NCI-H526 (cell line): Measurements from ENCODE around the gene UBE2QL1.
"Not testable (repeated sequence)": the region's sequence is repeated elsewhere in the genome, so short reads cannot be mapped to it uniquely, and the experiment has no call there.

ENCODE experiments used
- DNase-seq, 2 experiments: peaks; one replicate each; lab custom pipeline; 2025; lab: John Stamatoyannopoulos, UW

UBE2QL1 gene

DNA sequence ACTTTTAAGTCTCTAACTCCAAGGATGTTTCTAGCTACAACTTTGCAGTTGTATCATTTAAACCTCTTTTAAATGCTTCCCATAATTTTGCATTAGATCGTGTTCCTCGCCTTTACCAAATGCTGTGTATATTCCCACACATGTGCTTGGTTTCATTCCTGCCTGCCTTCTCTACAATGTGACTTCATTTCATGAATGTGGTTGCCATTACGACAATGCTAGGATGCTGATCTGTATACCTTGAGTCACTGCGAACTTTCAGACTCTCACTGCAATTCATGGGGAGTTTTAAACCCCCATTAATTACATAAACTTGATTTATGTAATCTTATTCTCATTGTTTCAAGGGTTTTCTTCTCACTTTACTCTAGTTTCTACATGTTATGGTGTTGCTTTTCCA, 50.3 kb downstream of the UBE2QL1 start:
- no peak for DNase-seq

DNA sequence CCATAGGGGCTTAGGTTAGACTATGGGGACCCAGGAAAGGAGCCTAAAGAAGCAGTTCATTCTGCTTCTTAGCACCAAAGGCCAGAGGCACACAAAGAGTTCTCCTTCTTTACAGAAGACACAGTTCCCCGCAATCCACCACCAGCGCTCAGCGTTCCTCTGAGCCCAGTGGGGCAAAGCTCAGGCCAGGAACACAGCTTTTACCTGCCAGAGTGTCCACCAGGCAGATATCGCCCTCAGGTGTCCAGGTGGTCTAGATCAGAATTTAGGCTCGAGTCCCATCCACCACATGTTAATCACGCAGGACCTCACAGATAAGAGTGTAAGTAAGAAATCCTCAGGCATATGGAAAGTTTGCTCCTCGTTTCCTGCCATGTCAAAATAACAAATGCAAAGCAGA, 53.0 kb downstream of the UBE2QL1 start:
- no peak for DNase-seq

GRCh38 chr5:6502421-6502820, 53.8 kb downstream of the UBE2QL1 start:
- no peak for DNase-seq

GRCh38 chr5:6503342-6503741, 54.7 kb downstream of the UBE2QL1 start:
- no peak for DNase-seq

DNA sequence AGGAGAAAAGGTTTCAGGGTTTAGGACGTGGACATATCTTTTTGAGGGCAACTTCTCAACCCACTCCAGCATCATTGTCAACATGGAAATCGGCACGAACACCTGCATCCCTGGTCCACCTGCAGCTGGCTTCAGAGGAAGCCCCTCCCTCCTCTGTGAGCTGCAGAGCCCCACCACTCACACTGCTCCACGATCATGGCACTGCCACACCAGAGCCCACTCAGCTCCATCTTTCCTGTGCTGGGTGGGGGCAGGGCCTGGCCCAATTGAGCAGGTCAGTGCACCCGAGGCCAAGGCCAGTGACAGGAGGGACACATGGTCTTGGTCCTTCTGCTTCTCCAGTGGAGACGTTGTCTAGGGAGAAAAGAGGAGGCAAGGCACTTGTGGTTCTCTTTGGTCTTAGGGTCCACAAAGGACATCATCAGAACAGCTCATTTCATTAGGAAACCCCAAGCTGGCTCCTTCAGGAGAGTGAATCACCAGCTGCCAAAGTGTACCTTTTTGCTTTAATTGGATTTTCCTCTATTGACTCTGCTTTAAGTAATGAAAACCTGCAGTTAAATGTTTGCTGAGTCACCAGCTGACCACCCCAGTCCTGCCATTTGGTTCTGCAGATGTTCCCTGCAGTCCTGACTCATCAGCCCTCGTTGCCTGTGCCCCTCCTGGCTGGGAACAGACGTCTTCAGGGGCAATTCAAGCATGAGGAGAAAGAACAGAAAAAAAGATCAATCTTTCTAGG, 56.2 kb downstream of the UBE2QL1 start:
- no peak for DNase-seq

DNA sequence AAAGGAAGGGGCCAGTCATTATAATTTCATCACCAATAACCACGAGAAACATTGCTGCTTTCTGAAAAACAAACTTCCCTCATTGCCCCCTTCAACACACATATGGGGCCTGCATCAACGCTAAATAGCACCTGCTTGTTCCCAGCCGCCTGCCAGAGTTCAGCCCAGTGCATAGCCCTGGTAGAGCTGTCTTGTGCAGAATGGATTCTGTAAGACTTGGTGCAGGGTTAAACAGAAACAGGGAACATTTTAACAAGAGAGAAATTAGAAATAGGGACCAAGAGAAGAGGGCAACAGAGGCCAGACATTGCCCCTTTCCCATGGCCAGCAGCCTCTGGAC, 56.7 kb downstream of the UBE2QL1 start:
- no peak for DNase-seq

DNA sequence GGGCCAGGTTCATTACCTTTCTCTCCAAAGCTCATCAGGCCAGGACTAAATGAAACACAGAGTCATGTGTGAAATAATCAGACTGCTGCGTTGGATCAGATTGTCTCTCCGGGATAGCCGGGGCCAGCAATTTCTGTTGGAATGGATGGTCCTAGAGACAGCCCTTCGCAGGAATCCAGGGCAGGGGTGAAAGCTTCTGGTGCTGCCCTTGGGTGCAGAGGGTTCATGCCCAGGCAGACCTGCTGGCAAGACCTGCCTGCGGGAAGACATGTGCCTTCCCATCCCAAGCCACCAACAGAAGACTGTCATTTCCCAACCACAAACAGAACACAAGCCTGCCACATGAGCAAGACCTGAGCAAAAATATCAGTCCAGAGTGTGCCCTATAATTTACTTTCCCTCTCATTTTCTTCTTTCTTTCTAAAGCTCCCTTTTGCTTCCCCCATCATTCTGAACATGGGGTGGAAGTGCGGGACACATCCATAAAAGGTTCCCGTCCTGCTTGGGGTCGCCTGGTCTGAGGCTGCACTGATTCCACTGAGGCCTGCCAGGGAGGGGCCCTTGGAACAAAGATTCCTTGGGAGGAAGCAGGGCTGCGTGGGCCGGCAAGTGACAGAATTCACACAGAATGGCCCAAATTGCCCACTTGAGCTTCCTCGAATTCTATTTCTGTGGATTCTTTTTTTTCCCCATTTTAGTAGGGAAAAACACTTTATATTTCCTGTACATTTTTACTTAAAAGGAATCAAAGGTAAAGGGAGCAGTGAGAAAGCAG, 57.3 kb downstream of the UBE2QL1 start:
- no peak for DNase-seq

- DNase-seq, result no peak
Observed at GRCh38 chr5:6506611-6507010, 58.0 kb downstream of the UBE2QL1 start.

GRCh38 chr5:6508931-6509330, 60.3 kb downstream of the UBE2QL1 start:
- no peak for DNase-seq

- no peak for DNase-seq
Observed at GRCh38 chr5:6510132-6510531, 61.5 kb downstream of the UBE2QL1 start.

DNA sequence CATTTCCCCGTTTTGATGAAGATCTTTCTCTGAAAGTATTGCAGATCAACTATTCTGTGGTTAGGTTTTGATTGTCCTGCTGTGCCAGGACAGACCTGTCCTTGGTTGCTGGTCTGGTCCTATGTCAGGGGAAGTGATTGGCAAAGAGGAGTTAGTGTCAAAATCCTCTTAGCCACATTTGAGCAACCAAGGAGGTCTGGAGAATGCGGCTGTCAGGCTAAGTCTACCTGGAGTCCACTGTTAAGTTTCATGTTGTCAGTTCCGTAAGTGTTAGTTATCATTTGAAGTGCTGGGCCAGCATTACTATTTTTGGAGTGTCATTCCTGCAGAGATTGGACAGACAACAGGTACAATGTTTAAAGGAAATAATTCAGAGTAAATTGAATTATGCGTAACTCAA, 62.3 kb downstream of the UBE2QL1 start:
- no peak for DNase-seq

DNA sequence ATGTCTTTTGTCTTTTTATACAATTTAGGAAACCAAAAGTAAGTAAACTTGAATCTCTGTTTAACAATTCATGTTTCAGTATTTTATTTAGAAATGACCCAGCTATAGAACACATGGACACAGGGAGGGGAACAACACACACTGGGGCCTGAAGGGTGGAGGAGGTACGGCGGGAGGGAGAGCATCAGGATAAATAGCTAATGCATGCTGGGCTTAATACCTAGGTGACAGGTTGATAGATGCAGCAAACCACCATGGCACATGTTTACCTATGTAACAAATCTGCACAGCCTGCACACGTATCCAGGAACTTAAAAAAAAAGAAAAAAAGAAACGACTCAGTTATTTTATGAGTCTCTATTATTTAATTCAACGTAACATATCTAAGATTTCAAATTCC, 67.2 kb downstream of the UBE2QL1 start:
- not testable (repeated sequence) for DNase-seq

GRCh38 chr5:6516823-6517222, 68.2 kb downstream of the UBE2QL1 start:
- no peak for DNase-seq

GRCh38 chr5:6517510-6517909, 68.9 kb downstream of the UBE2QL1 start:
- no peak for DNase-seq

- no peak for DNase-seq
Observed at GRCh38 chr5:6518298-6519057, 69.8 kb downstream of the UBE2QL1 start.

DNA sequence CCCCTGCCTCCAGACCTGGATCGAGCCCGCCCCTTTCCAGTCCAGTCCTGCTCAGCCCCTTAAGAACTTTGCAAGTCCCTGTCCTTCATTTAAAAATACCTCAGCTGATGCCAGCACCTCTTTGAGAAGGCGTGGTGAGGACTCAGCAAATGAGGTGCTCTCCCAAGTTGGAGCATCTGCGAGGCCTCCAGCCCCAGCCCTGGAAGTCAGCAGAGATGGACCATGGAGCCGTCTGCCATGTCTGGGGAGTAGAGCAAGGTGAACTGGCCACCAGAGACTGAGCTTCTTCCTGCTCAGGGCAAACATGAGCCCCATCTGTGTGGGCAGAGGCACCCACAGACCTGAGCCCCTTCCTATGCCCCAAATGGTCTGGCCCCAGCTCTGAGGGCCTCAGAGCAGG, 71.5 kb downstream of the UBE2QL1 start:
- DNase-seq, result no peak

DNA sequence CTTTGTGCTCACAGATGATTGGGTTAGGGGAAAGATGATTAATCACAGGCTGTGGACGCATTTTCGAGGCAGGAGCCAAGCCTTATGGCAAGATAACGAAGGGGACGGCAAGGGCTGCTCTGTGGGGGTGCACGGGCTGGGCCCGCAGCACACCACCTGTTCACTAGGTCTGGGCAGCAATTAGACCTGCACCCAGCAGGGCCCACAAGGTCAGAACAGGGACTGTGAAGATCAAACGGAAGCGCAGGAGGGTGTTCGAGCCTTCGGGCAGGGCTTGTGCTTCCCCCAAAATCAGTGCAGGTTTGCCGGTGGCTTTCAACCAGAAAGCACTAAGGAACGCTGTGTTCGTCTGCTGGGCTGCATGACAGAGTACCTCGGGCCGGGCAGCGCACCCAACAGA, 73.7 kb downstream of the UBE2QL1 start:
- no peak for DNase-seq

DNA sequence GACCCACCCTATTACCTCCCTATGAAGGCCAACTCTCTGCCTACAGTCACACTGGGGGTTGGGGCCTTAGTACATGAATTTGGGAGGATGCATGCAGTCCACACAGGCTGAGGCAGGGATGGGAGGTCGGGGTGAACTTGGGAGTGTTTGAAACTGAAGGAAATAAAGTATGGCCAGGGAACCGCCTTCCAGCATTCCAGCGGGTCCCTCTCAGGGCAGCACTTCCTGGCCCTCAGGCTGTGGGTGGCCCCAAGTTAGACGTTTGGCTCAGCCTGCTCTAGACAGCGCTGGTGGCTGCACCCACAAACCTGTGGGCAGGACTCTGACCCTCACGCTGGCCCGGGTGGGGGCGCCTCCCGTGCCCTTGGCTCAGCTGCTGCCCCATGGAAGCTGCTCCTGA, 74.3 kb downstream of the UBE2QL1 start:
- DNase-seq, result no peak

DNA sequence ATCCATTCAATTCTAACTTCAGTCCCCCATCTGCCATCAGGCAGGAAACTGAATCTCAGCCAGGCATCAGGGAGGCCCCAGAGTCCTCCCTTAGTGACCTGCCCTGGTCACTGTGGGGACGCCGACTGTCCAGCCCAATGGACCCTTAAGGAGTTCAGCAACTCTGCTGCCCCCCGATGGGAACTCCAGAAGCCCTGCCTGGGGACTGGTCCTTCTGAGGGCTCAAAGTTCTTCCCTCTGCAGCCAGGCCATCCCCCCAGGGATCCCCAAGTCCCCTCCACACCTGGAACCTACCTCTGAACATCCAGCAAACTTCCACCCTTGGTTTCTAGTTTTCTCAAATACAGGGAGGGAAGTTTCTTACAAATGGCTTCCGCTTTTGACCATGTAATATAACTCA, 76.8 kb downstream of the UBE2QL1 start:
- no peak for DNase-seq

GRCh38 chr5:6525910-6526309, 77.3 kb downstream of the UBE2QL1 start:
- peak in 1 of 2 experiments; percentile 47 for DNase-seq

DNA sequence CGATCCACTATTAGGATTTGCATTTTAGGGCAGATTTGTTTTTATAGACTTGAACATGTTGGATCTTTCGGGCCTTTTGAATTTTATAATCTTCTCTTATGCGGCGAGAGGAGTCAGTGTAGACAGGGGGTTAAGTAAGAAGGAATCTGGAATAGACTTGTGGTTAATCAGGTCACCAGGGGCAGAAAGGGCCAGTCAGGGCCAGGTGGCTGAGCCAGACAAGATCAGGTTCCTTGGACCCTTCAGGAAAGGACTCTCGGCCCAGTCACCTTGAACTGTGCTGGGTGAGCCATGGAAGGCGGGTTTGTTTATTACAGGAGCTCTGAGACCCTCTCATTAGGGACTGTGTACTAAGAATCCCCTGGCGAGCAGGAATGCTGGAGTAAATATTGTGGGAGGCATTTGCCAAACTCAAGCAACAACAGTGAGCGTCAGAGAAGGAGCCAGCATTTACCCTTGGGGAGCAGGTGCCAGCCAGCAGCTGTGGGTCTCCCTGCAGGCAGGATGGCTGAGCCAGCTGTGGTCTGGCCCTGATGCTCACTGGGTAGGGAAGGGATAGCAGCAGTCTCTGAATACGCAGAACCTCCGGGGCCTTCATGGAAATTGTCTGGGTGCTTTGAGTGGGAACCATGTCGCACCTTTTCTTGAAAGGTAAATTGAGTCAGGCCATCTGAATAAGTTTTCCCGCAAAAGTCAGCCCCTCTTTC, 79.2 kb downstream of the UBE2QL1 start:
- no peak for DNase-seq

GRCh38 chr5:6535594-6535993, 86.9 kb downstream of the UBE2QL1 start:
- no peak for DNase-seq
